H1 (cell line): ENCODE data around the gene NEU3. TPM values are rescaled to one million over a fixed set of nuclear protein-coding genes. Genes with fewer than 3 reads are reported as not detected.

Experiments used
- EP300 ChIP-seq, 2 experiments: IDR thresholded peaks; 1 replicate in 1 of 2; 2 replicates in 1 of 2; pipeline ENCODE4 v1.6.1; 2011 to 2012; ENCODE audit warnings: low read depth in 2 of 2, low read length in 2 of 2, mild to moderate bottlenecking in 2 of 2, borderline replicate concordance in 1 of 2, inconsistent platforms in 1 of 2, moderate library complexity in 1 of 2
- polyA plus RNA-seq, 7 experiments: library from polyadenylated mRNA; depleted of rRNA in 3 of 7; stranded (reverse) in 5 of 7; unstranded in 2 of 7; fragments of >200 nt in 5 of 7; fragments of 200-250 nt in 2 of 7; gene quantifications; 1 replicate in 5 of 7; 2 replicates in 1 of 7; 4 replicates in 1 of 7; pipeline versions ENCODE4 v1.2.1 to v1.2.3, GENCODE V29; 2011 to 2013; ENCODE audit warnings: missing spikeins in 2 of 7, mixed read lengths in 2 of 7
- total RNA-seq: library from RNA; stranded (reverse); fragmentation: NEBNext Ultra II Directional; extraction: Animal tissue kit (Norgen Biotek cat#: 25700); gene quantifications from 2 replicates; pipeline ENCODE4 v1.2.1, GENCODE V29; 2021

Gene NEU3
- total and polyA plus RNA-seq, 2 of the 8 experiments (the other 6 are each of a cell fraction or from before 2014, with no cell fraction given): 8.9 to 15.6 TPM

- no peak for TF ChIP-seq EP300 (IDR thresholded peaks at IDR 0.05; ENCODE audit: borderline replicate concordance in 1 of 2, low read depth in 2 of 2, low read length in 2 of 2)
Observed at GRCh38 chr11:74948898-74949752, 39.6 kb upstream of the NEU3 start, which contains the start of the genes SPCS2 and XRRA1 (continued).
